ENCODE results near the gene ZNF593OS. TPM values are rescaled to one million over a fixed set of nuclear protein-coding genes. Genes with fewer than 3 reads are reported as not detected.

ZNF593OS gene
- total RNA-seq, 4 donors from 2014 or later = not detected

DNA sequence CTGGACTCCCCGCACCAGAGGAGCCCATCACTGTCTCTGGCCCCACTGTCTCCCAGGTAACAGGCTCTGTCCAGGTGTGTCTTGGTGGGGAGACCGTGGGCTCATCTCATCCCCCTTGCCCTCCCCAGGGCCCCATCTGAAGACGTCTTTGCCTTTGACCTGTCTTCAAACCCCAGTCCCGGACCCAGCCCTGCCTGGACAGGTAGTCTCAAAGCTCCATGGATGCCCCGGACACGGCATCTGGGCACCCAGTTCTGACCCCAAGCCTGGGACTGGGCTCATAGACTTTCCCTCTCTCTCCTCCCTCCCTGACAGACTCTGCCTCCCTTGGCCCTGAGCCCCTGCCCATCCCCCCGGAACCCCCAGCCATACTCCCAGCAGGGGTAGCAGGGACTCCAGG, 12.5 kb upstream of the ZNF593OS start:
- Histone ChIP-seq H3K4me1 (no peaks in the 10 kb centered on the region), H3K36me3 (peaks cover 0 to 3% (median 0%) of the 10 kb centered on the region in 4 donors), H3K4me3 (no peak overlapping the region), H3K9me3 (no peaks in the 10 kb centered on the region), H3K27me3 (no peaks in the 10 kb centered on the region), H3K27ac (replicated peaks in 1 of 4) (no peak overlapping the region)
- intact Hi-C loops (cut with DNase I) = no loop called here
- TF ChIP-seq POLR2A (IDR thresholded peaks at IDR 0.05; ENCODE audit: low read depth) = no peak
- WGBS = 89% methylated on average over 7 of the region's 7 CpGs
- no peak for DNase-seq (ENCODE audit: extremely low spot score)

DNA sequence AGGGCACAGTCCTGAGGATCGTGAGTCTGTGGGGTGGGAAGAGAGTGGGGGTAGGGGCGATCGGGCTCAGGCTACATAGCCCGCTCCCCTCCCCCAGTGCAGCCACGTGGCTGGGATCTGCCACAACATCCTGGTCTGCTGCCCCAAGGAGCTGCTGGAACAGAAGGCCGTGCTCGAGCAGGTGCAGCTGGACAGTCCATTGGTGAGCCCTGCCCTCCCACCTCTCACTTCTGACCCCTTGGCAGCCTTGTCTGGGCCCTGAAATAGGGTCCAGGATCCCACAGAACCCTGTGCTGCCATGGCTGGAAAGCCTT, 10.7 kb upstream of the ZNF593OS start:
- Histone ChIP-seq H3K36me3 (peaks cover 0 to 3% (median 0%) of the 10 kb centered on the region in 4 donors), H3K27me3 (no peaks in the 10 kb centered on the region), H3K4me3 (no peak overlapping the region), H3K4me1 (no peaks in the 10 kb centered on the region), H3K9me3 (no peaks in the 10 kb centered on the region), H3K27ac (replicated peaks in 1 of 4) (no peak overlapping the region)
- DNase-seq (ENCODE audit: extremely low spot score) = no peak
- intact Hi-C loops (cut with DNase I) = no loop called here
- no peak for TF ChIP-seq POLR2AphosphoS5 (IDR thresholded peaks at IDR 0.05)
- no peak for TF ChIP-seq EP300 (IDR thresholded peaks at IDR 0.05)
- TF ChIP-seq, protein P1, sequence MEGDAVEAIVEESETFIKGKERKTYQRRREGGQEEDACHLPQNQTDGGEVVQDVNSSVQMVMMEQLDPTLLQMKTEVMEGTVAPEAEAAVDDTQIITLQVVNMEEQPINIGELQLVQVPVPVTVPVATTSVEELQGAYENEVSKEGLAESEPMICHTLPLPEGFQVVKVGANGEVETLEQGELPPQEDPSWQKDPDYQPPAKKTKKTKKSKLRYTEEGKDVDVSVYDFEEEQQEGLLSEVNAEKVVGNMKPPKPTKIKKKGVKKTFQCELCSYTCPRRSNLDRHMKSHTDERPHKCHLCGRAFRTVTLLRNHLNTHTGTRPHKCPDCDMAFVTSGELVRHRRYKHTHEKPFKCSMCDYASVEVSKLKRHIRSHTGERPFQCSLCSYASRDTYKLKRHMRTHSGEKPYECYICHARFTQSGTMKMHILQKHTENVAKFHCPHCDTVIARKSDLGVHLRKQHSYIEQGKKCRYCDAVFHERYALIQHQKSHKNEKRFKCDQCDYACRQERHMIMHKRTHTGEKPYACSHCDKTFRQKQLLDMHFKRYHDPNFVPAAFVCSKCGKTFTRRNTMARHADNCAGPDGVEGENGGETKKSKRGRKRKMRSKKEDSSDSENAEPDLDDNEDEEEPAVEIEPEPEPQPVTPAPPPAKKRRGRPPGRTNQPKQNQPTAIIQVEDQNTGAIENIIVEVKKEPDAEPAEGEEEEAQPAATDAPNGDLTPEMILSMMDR (IDR thresholded peaks at IDR 0.05) = no peak
- TF ChIP-seq POLR2A (IDR thresholded peaks at IDR 0.05; ENCODE audit: low read depth) = no peak
- 79% methylated on average over 3 of the region's 7 CpGs for WGBS

DNA sequence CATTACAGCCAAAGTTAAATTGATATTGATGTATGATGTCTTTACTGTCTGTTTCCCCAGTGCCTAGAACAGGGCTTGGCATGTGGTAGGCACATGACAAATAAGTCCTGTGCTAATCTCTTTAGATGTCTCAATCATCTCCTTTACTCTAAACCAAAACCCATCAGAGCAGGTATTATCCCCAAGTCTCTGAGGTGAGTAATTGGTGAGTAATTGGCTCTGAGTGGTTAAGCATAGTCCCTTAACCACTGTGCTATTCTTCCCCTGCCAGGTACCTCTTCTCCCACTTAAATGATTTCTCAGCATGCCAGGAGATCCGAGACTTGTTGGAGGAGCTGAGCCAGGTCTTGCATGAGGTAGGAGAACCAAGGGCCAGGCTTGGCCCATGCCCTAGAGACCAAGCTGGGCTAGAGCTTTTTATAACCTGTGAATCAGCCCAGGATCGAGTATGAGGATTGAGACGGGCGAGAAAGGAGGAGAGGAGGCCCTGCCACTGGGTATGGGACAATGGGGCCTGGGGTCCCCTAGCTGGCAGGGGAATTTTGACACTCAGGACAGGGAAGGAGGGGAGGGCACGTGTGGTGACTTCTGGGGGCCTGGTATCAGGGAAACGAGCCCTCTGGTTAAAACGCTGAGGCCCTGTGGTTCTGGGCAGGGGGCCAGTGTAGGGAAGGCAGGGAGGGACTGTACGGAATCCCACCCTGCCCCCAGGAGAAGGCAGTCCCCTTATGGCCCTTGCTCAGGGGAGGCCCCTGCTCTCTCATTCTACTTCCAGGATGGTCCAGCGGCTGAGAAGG, 10.2 kb upstream of the ZNF593OS start:
- H3K27me3 ChIP-seq = no peaks in the 10 kb centered on the region
- H3K4me1 ChIP-seq = no peaks in the 10 kb centered on the region
- TF ChIP-seq, protein P1 (IDR thresholded peaks at IDR 0.05) = no peak
- TF ChIP-seq POLR2A (IDR thresholded peaks at IDR 0.05; ENCODE audit: low read depth) = no peak
- no peak for TF ChIP-seq POLR2AphosphoS5 (IDR thresholded peaks at IDR 0.05)
- no peak for TF ChIP-seq EP300 (IDR thresholded peaks at IDR 0.05)
- intact Hi-C loops (cut with DNase I) = no loop called here
- no peak overlapping the region for H3K4me3 ChIP-seq
- peaks cover 0 to 3% (median 0%) of the 10 kb centered on the region in 4 donors for H3K36me3 ChIP-seq
- no peaks in the 10 kb centered on the region for H3K9me3 ChIP-seq
- H3K27ac ChIP-seq (replicated peaks in 1 of 4) = no peak overlapping the region
- 68% methylated on average over 9 of the region's 9 CpGs for WGBS
- DNase-seq (ENCODE audit: extremely low spot score) = no peak

DNA sequence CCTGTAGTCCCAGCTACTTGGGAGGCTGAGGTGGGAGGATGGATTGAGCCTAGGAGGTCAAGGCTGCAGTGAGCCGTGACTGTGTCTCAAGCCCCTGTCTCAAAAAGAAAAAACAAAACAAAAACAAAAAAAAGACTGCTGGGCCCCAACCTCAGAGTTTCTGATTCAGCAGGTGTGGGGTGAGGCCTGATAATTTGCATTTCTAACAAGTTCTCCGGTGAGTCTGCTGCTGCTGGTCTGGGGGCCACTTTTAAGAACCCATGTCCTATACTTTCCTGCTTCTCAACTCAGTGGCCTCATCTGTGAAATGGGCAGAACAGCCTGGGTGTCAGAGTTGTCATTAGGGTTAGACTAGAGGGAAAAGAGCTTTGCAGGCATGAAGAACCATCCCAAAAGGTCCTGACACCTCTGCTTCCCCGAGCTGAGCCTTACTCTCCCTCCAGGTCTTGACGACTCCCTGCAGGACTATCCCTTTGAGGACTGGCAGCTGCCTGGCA, 8.4 kb upstream of the ZNF593OS start:
- no peak for TF ChIP-seq POLR2AphosphoS5 (IDR thresholded peaks at IDR 0.05)
- no peak for TF ChIP-seq EP300 (IDR thresholded peaks at IDR 0.05)
- TF ChIP-seq, protein P1 (IDR thresholded peaks at IDR 0.05) = no peak
- TF ChIP-seq POLR2A (IDR thresholded peaks at IDR 0.05; ENCODE audit: low read depth) = no peak
- intact Hi-C loops (cut with DNase I) = no loop called here
- Histone ChIP-seq H3K9me3 (no peaks in the 10 kb centered on the region), H3K4me3 (no peak overlapping the region), H3K4me1 (no peaks in the 10 kb centered on the region), H3K36me3 (peaks cover 0 to 3% (median 0%) of the 10 kb centered on the region in 4 donors), H3K27ac (replicated peaks in 1 of 4) (no peak overlapping the region), H3K27me3 (no peaks in the 10 kb centered on the region)
- 76% methylated on average over 4 of the region's 4 CpGs for WGBS
- DNase-seq (ENCODE audit: extremely low spot score) = no peak

DNA sequence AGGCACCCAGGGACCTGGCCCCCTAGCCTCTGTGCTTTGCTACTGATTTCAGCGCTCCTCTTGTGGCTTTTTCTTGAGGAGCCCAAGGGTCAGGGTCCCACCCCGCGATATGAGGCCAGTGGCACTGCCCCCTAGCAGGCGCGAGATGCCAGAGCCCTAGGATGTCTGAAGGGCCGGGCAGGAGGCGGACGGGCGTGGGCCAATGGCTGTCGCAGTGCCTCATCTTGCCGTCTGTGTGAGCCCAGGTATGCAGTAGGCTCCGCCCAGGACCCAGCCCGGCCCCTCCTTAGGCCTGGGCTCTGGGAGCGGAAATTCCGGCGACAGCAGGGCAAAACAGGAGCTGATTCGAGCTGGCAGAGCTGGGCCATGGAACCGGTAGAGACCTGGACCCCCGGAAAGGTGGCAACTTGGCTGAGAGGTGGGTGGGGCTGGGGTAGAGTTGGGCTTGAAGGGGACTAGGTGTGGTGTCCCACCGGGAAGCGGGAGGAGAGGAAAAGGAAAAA, 5.6 kb upstream of the ZNF593OS start, which contains the start of gene CNKSR1:
TSS of gene CNKSR1 (plus strand) at position 310 of the 503 bp plus-strand sequence. CDS start at position 367, 57 bp downstream.
- DNase-seq (ENCODE audit: extremely low spot score) = no peak
- no peak for TF ChIP-seq EP300 (IDR thresholded peaks at IDR 0.05)
- no peak for TF ChIP-seq POLR2AphosphoS5 (IDR thresholded peaks at IDR 0.05)
- TF ChIP-seq, protein P1 (IDR thresholded peaks at IDR 0.05) = no peak
- TF ChIP-seq POLR2A (IDR thresholded peaks at IDR 0.05; ENCODE audit: low read depth) = no peak
- H3K4me3 ChIP-seq = no peak within 1 kb of the TSS
- H3K4me1 ChIP-seq = no peaks in the 10 kb centered on the region
- intact Hi-C loops (cut with DNase I) = no loop called here
- no peaks in the 10 kb centered on the region for H3K27me3 ChIP-seq
- peaks cover 0 to 3% (median 0%) of the 10 kb centered on the region in 4 donors for H3K36me3 ChIP-seq
- no peaks in the 10 kb centered on the region for H3K9me3 ChIP-seq
- WGBS = 55% methylated on average over 17 of the region's 21 CpGs
- no peak within 1 kb of the TSS for H3K27ac ChIP-seq (replicated peaks in 1 of 4)

Measured in esophagus muscularis mucosa (tissue), 4 donors.